Measurements from ENCODE around the gene FGF18. TPM values are rescaled to one million over a fixed set of nuclear protein-coding genes. Genes with fewer than 3 reads are reported as not detected.
"Not testable (repeated sequence)": the region's sequence is repeated elsewhere in the genome, so short reads cannot be mapped to it uniquely, and the experiment has no call there.

The FGF18 gene
- total and polyA plus RNA-seq, 2 experiments from 2014 or later = 1.00 to 7.2 TPM

- no peaks in the 10 kb centered on the region for H3K79me2 ChIP-seq
- no peak overlapping the region for H2AFZ ChIP-seq
- WGBS (ENCODE audit: low lambda C conversion rate, missing lambda C conversion rate) = 94% methylated on average over 3 of the region's 3 CpGs
- no peak for TF ChIP-seq EZH2 (IDR thresholded peaks at IDR 0.05; ENCODE audit: borderline replicate concordance)
- H3K4me1 ChIP-seq (ENCODE audit: insufficient read depth) = peaks cover 16% of the 10 kb centered on the region
- no peaks in the 10 kb centered on the region for H3K27me3 ChIP-seq
- no peak for DNase-seq (ENCODE audit: low spot score)
- no peaks in the 10 kb centered on the region for H3K36me3 ChIP-seq (replicated peaks; ENCODE audit: insufficient read depth, low read depth)
- no peaks in the 10 kb centered on the region for H3K9me3 ChIP-seq (ENCODE audit: low read depth)
- H4K20me1 ChIP-seq (ENCODE audit: insufficient read depth, poor library complexity, severe bottlenecking) = no peaks in the 10 kb centered on the region
- H3K27ac ChIP-seq = no peak overlapping the region
- H3K9me2 ChIP-seq (replicated peaks; ENCODE audit: insufficient read depth) = no peaks in the 10 kb centered on the region
- H3K4me2 ChIP-seq = no peak overlapping the region
- no peak overlapping the region for H3K4me3 ChIP-seq
These were observed 77.0 kb downstream of the FGF18 start for GRCh38 chr5:171496456-171496855.

DNA sequence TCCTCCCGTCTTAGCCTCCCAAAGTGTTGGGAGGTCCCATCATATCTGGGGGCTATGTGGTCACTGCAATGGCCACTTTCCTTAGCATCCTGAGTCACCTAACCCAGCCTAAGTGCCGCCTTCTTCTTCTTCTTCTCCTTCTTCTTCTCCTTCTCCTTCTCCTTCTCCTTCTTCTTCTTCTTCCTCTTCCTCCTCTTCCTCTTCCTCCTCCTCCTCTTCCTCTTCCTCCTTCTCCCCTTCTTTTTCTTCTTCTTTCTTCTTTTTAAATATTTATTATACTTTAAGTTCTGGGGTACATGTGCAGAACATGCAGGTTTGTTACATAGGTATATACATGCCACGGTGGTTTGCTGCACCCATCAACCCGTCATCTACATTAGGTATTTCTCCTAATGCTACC is 78.0 kb downstream of the FGF18 start:
- H3K9me2 ChIP-seq (replicated peaks; ENCODE audit: insufficient read depth); H3K79me2 ChIP-seq; H4K20me1 ChIP-seq (ENCODE audit: insufficient read depth, poor library complexity, severe bottlenecking); H3K9me3 ChIP-seq (ENCODE audit: low read depth); H2AFZ ChIP-seq; H3K27ac ChIP-seq; DNase-seq (ENCODE audit: low spot score); H3K4me2 ChIP-seq; H3K27me3 ChIP-seq; H3K4me3 ChIP-seq; H3K36me3 ChIP-seq (replicated peaks; ENCODE audit: insufficient read depth, low read depth): not testable (repeated sequence)
- WGBS (ENCODE audit: low lambda C conversion rate, missing lambda C conversion rate) = 93% methylated on average over 4 of the region's 4 CpGs
- H3K4me1 ChIP-seq (ENCODE audit: insufficient read depth) = peaks cover 16% of the 10 kb centered on the region

- no peaks in the 10 kb centered on the region for H3K9me2 ChIP-seq (replicated peaks; ENCODE audit: insufficient read depth)
- no peaks in the 10 kb centered on the region for H3K9me3 ChIP-seq (ENCODE audit: low read depth)
- no peak overlapping the region for H3K27ac ChIP-seq
- no peak for DNase-seq (ENCODE audit: low spot score)
- H4K20me1 ChIP-seq (ENCODE audit: insufficient read depth, poor library complexity, severe bottlenecking) = no peaks in the 10 kb centered on the region
- WGBS (ENCODE audit: low lambda C conversion rate, missing lambda C conversion rate) = 91% methylated on average over 6 of the region's 6 CpGs
- H3K36me3 ChIP-seq (replicated peaks; ENCODE audit: insufficient read depth, low read depth) = no peaks in the 10 kb centered on the region
- H3K4me1 ChIP-seq (ENCODE audit: insufficient read depth) = peaks cover 16% of the 10 kb centered on the region
- H3K27me3 ChIP-seq = no peaks in the 10 kb centered on the region
- no peak overlapping the region for H3K4me3 ChIP-seq
- H3K4me2 ChIP-seq = no peak overlapping the region
- H2AFZ ChIP-seq = no peak overlapping the region
- H3K79me2 ChIP-seq = no peaks in the 10 kb centered on the region
- TF ChIP-seq EZH2 (IDR thresholded peaks at IDR 0.05; ENCODE audit: borderline replicate concordance) (no peak), EZH2phosphoT487 (IDR thresholded peaks at IDR 0.05; ENCODE audit: low read depth, severe bottlenecking, unreplicated experiment) (no peak), CTCF (IDR thresholded peaks at IDR 0.05; ENCODE audit: poor library complexity) (no peak)
These were observed 78.7 kb downstream of the FGF18 start for GRCh38 chr5:171498166-171498565.

- no peaks in the 10 kb centered on the region for H4K20me1 ChIP-seq (ENCODE audit: insufficient read depth, poor library complexity, severe bottlenecking)
- H3K79me2 ChIP-seq = no peaks in the 10 kb centered on the region
- DNase-seq (ENCODE audit: low spot score) = no peak
- no peak overlapping the region for H3K27ac ChIP-seq
- no peak overlapping the region for H2AFZ ChIP-seq
- H3K9me2 ChIP-seq (replicated peaks; ENCODE audit: insufficient read depth) = no peaks in the 10 kb centered on the region
- no peaks in the 10 kb centered on the region for H3K27me3 ChIP-seq
- TF ChIP-seq EZH2 (IDR thresholded peaks at IDR 0.05; ENCODE audit: borderline replicate concordance) (no peak), CTCF (IDR thresholded peaks at IDR 0.05; ENCODE audit: poor library complexity) (no peak), EZH2phosphoT487 (IDR thresholded peaks at IDR 0.05; ENCODE audit: low read depth, severe bottlenecking, unreplicated experiment) (no peak)
- 93% methylated on average over 4 of the region's 4 CpGs for WGBS (ENCODE audit: low lambda C conversion rate, missing lambda C conversion rate)
- no peaks in the 10 kb centered on the region for H3K9me3 ChIP-seq (ENCODE audit: low read depth)
- H3K36me3 ChIP-seq (replicated peaks; ENCODE audit: insufficient read depth, low read depth) = no peaks in the 10 kb centered on the region
- H3K4me1 ChIP-seq (ENCODE audit: insufficient read depth) = peaks cover 8% of the 10 kb centered on the region
- H3K4me2 ChIP-seq = no peak overlapping the region
- H3K4me3 ChIP-seq = no peak overlapping the region
These were observed 80.2 kb downstream of the FGF18 start for GRCh38 chr5:171499611-171500010.

Measured in hepatocyte (in vitro differentiated cells).